ENCODE results near the gene PDK3. TPM values are rescaled to one million over a fixed set of nuclear protein-coding genes. Genes with fewer than 3 reads are reported as not detected.

Gene PDK3
- total RNA-seq, 1 donor from 2014 or later, result 11.6 TPM

DNA sequence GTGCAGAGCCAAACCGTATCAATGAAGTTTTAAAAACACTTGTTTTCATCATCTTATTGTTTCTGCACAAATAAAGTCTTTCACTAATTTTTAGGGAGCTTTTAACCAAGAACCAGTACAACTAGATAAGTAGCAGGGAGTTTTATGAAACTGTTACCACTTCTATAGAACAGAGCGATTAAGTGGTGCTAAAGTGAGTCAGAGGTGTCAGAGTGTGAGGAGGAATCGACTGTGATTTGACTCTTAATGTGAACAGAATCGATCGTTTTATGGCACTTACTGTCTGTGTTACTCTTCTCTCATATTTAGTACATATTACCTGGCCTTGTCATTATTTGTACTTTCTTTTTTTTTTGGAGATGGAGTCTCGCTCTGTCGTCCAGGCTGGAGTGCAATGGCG lies 43.3 kb downstream of the PDK3 start:
- Mint-ChIP-seq H3K27me3 (ENCODE audit: unreplicated experiment) (no peaks in the 10 kb centered on the region), H3K27ac (ENCODE audit: unreplicated experiment) (no peak overlapping the region), H3K36me3 (ENCODE audit: low read depth, unreplicated experiment) (no peaks in the 10 kb centered on the region), H3K9me3 (ENCODE audit: unreplicated experiment) (no peaks in the 10 kb centered on the region), H3K4me3 (ENCODE audit: unreplicated experiment) (no peak overlapping the region), H3K4me1 (ENCODE audit: unreplicated experiment) (no peaks in the 10 kb centered on the region)
- TF ChIP-seq, protein P1, sequence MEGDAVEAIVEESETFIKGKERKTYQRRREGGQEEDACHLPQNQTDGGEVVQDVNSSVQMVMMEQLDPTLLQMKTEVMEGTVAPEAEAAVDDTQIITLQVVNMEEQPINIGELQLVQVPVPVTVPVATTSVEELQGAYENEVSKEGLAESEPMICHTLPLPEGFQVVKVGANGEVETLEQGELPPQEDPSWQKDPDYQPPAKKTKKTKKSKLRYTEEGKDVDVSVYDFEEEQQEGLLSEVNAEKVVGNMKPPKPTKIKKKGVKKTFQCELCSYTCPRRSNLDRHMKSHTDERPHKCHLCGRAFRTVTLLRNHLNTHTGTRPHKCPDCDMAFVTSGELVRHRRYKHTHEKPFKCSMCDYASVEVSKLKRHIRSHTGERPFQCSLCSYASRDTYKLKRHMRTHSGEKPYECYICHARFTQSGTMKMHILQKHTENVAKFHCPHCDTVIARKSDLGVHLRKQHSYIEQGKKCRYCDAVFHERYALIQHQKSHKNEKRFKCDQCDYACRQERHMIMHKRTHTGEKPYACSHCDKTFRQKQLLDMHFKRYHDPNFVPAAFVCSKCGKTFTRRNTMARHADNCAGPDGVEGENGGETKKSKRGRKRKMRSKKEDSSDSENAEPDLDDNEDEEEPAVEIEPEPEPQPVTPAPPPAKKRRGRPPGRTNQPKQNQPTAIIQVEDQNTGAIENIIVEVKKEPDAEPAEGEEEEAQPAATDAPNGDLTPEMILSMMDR (IDR thresholded peaks at IDR 0.05; ENCODE audit: unreplicated experiment), result no peak
- DNase-seq (ENCODE audit: low spot score), result no peak

DNA sequence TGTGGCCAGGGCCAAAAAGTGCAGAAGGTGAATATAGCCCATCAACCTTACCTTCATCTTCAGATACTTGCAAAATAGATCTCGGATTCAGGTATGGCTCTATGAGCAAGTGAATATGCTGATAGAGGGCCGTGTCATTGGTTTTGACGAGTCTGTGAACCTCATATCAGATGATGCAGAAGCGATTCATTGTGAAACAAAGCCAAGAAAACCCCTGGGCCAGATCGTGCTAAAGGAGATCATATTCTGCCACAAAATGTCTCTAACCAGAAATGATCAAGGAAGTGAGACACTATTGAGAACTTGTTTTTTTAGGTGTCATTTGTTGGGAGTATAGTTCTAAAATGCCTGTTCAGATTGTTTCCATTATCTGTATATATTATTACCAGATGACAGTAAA lies 48.3 kb downstream of the PDK3 start:
- Mint-ChIP-seq H3K4me3 (ENCODE audit: unreplicated experiment) (no peak overlapping the region), H3K9me3 (ENCODE audit: unreplicated experiment) (no peaks in the 10 kb centered on the region), H3K36me3 (ENCODE audit: low read depth, unreplicated experiment) (no peaks in the 10 kb centered on the region), H3K27me3 (ENCODE audit: unreplicated experiment) (no peaks in the 10 kb centered on the region), H3K4me1 (ENCODE audit: unreplicated experiment) (no peaks in the 10 kb centered on the region), H3K27ac (ENCODE audit: unreplicated experiment) (no peak overlapping the region)
- DNase-seq (ENCODE audit: low spot score), result no peak
- TF ChIP-seq, protein P1 (IDR thresholded peaks at IDR 0.05; ENCODE audit: unreplicated experiment), result no peak

DNA sequence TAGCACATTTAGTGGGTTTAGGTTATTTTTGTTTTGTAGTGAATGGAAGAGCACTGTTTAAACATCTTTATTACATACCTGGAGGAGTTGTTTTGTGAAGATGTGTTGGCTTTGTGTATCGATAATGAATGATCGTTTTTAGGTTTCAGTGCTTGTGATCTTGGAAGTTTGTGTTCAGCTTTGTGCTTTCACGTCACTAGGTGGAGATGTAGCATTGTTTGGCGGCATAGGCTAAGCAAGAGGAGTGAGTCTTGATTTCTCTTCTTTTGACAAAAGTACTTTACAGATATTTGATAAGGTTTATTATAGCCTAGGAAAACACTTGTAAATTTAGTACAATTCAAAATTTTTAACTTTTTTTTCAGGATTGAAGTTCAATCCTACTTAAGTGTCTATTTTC lies 50.4 kb downstream of the PDK3 start:
- Mint-ChIP-seq H3K27ac (ENCODE audit: unreplicated experiment) (no peak overlapping the region), H3K9me3 (ENCODE audit: unreplicated experiment) (no peaks in the 10 kb centered on the region), H3K4me3 (ENCODE audit: unreplicated experiment) (no peak overlapping the region), H3K27me3 (ENCODE audit: unreplicated experiment) (no peaks in the 10 kb centered on the region), H3K4me1 (ENCODE audit: unreplicated experiment) (no peaks in the 10 kb centered on the region), H3K36me3 (ENCODE audit: low read depth, unreplicated experiment) (no peaks in the 10 kb centered on the region)
- TF ChIP-seq, protein P1 (IDR thresholded peaks at IDR 0.05; ENCODE audit: unreplicated experiment), result no peak
- DNase-seq (ENCODE audit: low spot score), result no peak

DNA sequence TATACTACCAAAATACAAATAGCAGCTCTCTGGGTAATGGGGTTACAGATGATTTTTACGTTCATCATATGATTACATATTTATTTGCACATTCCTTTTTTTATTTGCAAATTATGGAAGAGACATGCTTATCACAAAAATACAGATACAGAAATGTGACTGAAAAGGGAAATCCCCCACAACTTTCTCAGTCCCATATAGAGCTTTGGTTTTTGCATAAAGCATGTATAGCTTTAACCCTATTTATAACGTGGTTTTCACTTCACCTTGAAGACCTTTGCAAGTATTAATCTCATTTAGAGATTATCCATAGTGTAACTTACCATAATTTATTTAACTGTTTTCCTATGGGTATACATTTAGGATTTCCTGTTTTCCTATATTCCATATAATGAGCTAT lies 55.4 kb downstream of the PDK3 start:
- Mint-ChIP-seq H3K4me1 (ENCODE audit: unreplicated experiment) (no peaks in the 10 kb centered on the region), H3K27ac (ENCODE audit: unreplicated experiment) (no peak overlapping the region), H3K9me3 (ENCODE audit: unreplicated experiment) (no peaks in the 10 kb centered on the region), H3K36me3 (ENCODE audit: low read depth, unreplicated experiment) (no peaks in the 10 kb centered on the region), H3K4me3 (ENCODE audit: unreplicated experiment) (no peak overlapping the region), H3K27me3 (ENCODE audit: unreplicated experiment) (no peaks in the 10 kb centered on the region)
- no peak for DNase-seq (ENCODE audit: low spot score)
- TF ChIP-seq, protein P1 (IDR thresholded peaks at IDR 0.05; ENCODE audit: unreplicated experiment), result no peak

DNA sequence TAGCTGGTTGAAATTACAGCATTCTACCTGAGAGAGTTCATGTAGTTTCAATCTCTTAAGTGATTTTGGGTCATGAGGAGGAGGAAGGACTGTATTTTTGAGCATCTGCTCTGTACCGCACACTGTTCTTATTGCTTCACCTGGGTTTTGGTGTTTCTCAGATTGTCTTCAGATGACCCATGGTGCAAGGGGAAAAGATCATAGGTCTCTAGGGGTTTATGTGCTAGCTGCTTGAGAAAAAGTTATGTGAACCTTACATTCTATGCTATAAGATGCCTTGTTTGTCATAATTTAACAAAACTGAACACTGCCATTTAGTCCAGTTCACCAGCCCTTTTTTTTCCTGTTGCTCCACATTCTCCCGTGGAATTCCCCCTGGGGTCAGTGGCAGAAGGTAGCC lies 60.4 kb downstream of the PDK3 start:
- no peak overlapping the region for H3K27ac Mint-ChIP-seq (ENCODE audit: unreplicated experiment)
- no peaks in the 10 kb centered on the region for H3K9me3 Mint-ChIP-seq (ENCODE audit: unreplicated experiment)
- no peak overlapping the region for H3K4me3 Mint-ChIP-seq (ENCODE audit: unreplicated experiment)
- peaks cover 5% of the 10 kb centered on the region for H3K4me1 Mint-ChIP-seq (ENCODE audit: unreplicated experiment)
- TF ChIP-seq, protein P1 (IDR thresholded peaks at IDR 0.05; ENCODE audit: unreplicated experiment), result no peak
- no peaks in the 10 kb centered on the region for H3K36me3 Mint-ChIP-seq (ENCODE audit: low read depth, unreplicated experiment)
- no peaks in the 10 kb centered on the region for H3K27me3 Mint-ChIP-seq (ENCODE audit: unreplicated experiment)
- DNase-seq (ENCODE audit: low spot score), result no peak
